Measurements from ENCODE around the gene GRIK3. TPM values are rescaled to one million over a fixed set of nuclear protein-coding genes. Genes with fewer than 3 reads are reported as not detected.

Gene GRIK3
- total RNA-seq, 4 donors from 2014 or later = 0.75 to 9.8 (median 1.2) TPM

DNA sequence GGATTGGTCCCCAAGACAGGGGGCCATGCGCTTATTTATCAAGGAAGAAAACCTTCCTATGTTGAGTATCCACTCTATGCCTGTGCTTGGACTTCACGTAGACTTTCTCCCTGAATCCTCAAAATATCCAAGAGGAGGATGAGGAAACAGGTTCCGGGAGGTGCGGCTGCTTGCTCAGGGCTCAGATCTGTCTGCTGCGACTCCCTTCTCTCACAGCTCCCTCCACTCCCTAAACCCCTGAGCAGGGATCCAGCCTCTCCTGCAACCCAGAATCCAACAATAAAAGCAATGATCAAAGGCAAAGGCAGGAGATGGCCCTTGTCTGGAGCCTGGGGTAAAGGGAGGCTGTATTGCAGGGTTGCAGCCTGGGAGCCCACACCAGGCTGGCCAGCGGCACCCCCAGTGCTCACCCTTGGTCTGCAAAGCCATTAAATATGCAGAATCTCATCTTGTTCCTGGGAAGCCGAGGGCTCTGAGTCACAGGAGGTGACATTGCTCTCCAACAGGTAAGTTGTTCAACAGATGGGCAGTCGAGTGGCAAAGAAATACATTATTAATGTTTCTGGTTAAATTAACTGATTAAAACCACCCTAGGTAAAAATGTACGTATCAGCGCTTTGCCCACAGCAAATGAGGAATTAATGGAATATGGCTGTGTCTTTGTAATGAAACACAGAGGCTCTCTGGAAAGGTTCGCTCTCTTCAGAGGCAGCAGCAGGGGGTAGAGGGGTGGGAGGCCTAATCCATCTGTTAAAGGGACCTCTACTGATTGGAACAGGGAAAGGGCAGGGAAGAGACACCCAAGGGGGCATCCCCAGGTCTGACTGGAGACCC is 111.5 kb downstream of the GRIK3 start:
- WGBS, 2 donors (ENCODE audit: low coverage in 1 of 2) = 50 to 60% methylated on average over 6 to 11 of the region's 11 CpGs
- no peak for DNase-seq
- no peaks in the 10 kb centered on the region for H3K4me1 ChIP-seq
- no peaks in the 10 kb centered on the region for H3K9me3 ChIP-seq
- peaks cover 16% of the 10 kb centered on the region for H3K27me3 ChIP-seq
- H3K27ac ChIP-seq = no peak overlapping the region
- TF ChIP-seq EP300 (IDR thresholded peaks at IDR 0.05; ENCODE audit: low read depth) = no peak
- TF ChIP-seq, protein P1, sequence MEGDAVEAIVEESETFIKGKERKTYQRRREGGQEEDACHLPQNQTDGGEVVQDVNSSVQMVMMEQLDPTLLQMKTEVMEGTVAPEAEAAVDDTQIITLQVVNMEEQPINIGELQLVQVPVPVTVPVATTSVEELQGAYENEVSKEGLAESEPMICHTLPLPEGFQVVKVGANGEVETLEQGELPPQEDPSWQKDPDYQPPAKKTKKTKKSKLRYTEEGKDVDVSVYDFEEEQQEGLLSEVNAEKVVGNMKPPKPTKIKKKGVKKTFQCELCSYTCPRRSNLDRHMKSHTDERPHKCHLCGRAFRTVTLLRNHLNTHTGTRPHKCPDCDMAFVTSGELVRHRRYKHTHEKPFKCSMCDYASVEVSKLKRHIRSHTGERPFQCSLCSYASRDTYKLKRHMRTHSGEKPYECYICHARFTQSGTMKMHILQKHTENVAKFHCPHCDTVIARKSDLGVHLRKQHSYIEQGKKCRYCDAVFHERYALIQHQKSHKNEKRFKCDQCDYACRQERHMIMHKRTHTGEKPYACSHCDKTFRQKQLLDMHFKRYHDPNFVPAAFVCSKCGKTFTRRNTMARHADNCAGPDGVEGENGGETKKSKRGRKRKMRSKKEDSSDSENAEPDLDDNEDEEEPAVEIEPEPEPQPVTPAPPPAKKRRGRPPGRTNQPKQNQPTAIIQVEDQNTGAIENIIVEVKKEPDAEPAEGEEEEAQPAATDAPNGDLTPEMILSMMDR (IDR thresholded peaks at IDR 0.05) = no peak
- TF ChIP-seq POLR2AphosphoS5 (IDR thresholded peaks at IDR 0.05) = no peak
- no peak for TF ChIP-seq POLR2A (IDR thresholded peaks at IDR 0.05)
- in situ Hi-C loops (cut with MboI; ENCODE audit: low pct_ligation_motif_present in 1 of 4, low pct_unique_long_range_greater_than_20kb in 1 of 4, low sequenced_read_pairs in 3 of 4) (no loop called here), intact Hi-C loops (cut with DNase I; ENCODE audit: low total_unique reads) (no loop called here)
- no peak overlapping the region for H3K4me3 ChIP-seq
- H3K36me3 ChIP-seq = no peaks in the 10 kb centered on the region

DNA sequence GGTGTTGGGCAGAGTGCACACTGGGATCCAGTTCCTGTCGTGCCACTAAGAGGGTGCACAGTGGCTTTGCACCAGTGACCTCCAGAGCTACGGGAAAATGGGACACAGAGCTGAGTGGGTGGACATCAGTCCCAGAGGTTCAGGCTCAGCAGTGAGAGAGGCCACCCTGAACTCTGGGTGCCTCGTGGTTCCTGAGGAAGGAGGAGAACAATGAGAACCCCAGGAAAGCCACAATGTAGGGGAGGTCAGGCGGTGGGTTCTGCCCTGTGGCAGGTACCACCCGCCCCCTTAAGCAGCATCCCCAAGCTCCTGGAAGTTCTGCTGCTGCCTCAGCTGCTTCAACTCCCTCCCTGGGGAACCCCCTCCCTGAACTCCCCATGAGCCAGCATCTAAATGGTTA is 112.2 kb downstream of the GRIK3 start:
- Histone ChIP-seq H3K4me3 (no peak overlapping the region), H3K27me3 (peaks cover 16% of the 10 kb centered on the region), H3K4me1 (no peaks in the 10 kb centered on the region), H3K36me3 (no peaks in the 10 kb centered on the region), H3K9me3 (no peaks in the 10 kb centered on the region), H3K27ac (no peak overlapping the region)
- TF ChIP-seq, protein P1 (IDR thresholded peaks at IDR 0.05) = no peak
- in situ Hi-C loops (cut with MboI; ENCODE audit: low pct_ligation_motif_present in 1 of 4, low pct_unique_long_range_greater_than_20kb in 1 of 4, low sequenced_read_pairs in 3 of 4) (no loop called here), intact Hi-C loops (cut with DNase I; ENCODE audit: low total_unique reads) (no loop called here)
- 49% methylated on average over 5 of the region's 5 CpGs; no CpG with 5 or more reads in 1 of the 2 donors for WGBS, 2 donors (ENCODE audit: low coverage in 1 of 2)
- DNase-seq = no peak

DNA sequence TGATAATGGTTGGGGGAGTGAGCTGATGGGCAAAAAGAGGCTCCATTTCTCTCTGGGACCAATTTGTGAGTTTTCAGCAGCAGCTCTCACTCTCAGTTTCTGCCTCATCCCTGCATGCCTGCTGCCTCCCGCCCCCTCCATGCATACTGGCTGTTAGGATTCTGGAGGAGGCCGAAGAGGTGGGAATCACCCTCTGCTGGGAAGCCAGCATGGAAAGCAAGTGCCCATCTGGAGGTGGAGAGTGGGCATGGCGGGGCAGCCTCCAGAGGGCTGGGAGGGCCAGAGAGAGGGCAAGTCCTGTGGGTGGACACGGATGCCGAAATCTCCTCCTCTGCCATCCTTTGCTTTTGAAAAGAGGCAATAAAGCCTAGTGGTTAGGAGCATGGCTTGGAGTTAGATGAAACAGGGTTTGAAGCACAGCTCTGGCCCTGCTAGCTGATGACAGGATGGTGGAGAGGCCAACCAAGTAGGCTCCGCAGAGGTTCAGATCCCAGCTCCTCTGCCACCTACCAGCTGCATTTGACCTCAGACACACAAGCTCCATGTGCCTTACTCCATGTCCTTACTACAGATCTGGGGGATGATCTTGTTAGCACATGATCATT is 113.4 kb downstream of the GRIK3 start:
- no peaks in the 10 kb centered on the region for H3K36me3 ChIP-seq
- WGBS, 2 donors (ENCODE audit: low coverage in 1 of 2) = 90% methylated on average over 5 of the region's 6 CpGs; no CpG with 5 or more reads in 1 of the 2 donors
- H3K4me1 ChIP-seq = no peaks in the 10 kb centered on the region
- H3K27me3 ChIP-seq = peaks cover 16% of the 10 kb centered on the region
- intact Hi-C loops (cut with DNase I; ENCODE audit: low total_unique reads) (no loop called here), in situ Hi-C loops (cut with MboI; ENCODE audit: low pct_ligation_motif_present in 1 of 4, low pct_unique_long_range_greater_than_20kb in 1 of 4, low sequenced_read_pairs in 3 of 4) (no loop called here)
- no peak overlapping the region for H3K27ac ChIP-seq
- no peaks in the 10 kb centered on the region for H3K9me3 ChIP-seq
- no peak for DNase-seq
- H3K4me3 ChIP-seq = no peak overlapping the region
- TF ChIP-seq EP300 (IDR thresholded peaks at IDR 0.05; ENCODE audit: low read depth) = no peak
- no peak for TF ChIP-seq POLR2AphosphoS5 (IDR thresholded peaks at IDR 0.05)

DNA sequence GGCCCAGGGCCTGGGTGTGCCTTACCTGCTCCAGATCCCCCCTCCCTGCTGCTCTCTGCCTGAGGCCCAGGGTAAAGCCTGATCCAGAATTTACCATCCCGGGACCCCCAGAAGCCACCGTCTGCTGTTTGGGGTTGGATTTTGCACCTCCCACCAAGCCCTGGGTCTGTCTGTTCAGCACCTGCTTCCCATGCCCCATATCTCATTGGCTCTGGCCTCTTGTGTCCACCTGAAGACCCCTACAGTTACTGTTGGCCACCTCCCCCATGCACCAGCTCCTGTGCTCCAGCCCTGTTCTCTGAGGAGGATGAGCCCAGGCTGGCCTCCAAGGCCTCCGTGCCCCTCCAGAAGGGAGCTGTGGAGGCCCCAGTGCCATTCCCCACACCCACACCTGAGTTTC is 113.9 kb downstream of the GRIK3 start:
- in situ Hi-C loops (cut with MboI; ENCODE audit: low pct_ligation_motif_present in 1 of 4, low pct_unique_long_range_greater_than_20kb in 1 of 4, low sequenced_read_pairs in 3 of 4) (no loop called here), intact Hi-C loops (cut with DNase I; ENCODE audit: low total_unique reads) (no loop called here)
- 87% methylated on average over 3 of the region's 3 CpGs; no CpG with 5 or more reads in 1 of the 2 donors for WGBS, 2 donors (ENCODE audit: low coverage in 1 of 2)
- H3K4me1 ChIP-seq = no peaks in the 10 kb centered on the region
- TF ChIP-seq EP300 (IDR thresholded peaks at IDR 0.05; ENCODE audit: low read depth) = no peak
- TF ChIP-seq POLR2A (IDR thresholded peaks at IDR 0.05) = no peak
- TF ChIP-seq, protein P1 (IDR thresholded peaks at IDR 0.05) = no peak
- TF ChIP-seq POLR2AphosphoS5 (IDR thresholded peaks at IDR 0.05) = no peak
- no peaks in the 10 kb centered on the region for H3K36me3 ChIP-seq
- no peak for DNase-seq
- H3K9me3 ChIP-seq = no peaks in the 10 kb centered on the region
- H3K27me3 ChIP-seq = peaks cover 16% of the 10 kb centered on the region
- no peak overlapping the region for H3K27ac ChIP-seq
- no peak overlapping the region for H3K4me3 ChIP-seq
